Stimulated activated effector memory CD8-positive, alpha-beta T cell treated with anti-CD3 and anti-CD28 coated beads, Interleukin-12 subunit alpha, Interleukin-12 subunit beta, amount 100 ng/mL, for 72 hours (primary cell): ENCODE results near the gene SHROOM3.

Source experiments
- ATAC-seq: fragments of 150-1000 bp; cut with Tn5 transposase; 2 replicates; pipeline ENCODE4 v1.10.0; 2021
- DNase-seq, 2 donors: peaks; one replicate each; pipeline ENCODE4 v3.0.0; 2021 to 2022; ENCODE audit warnings: low spot score in 2 of 2
- H3K27ac Mint-ChIP-seq: one replicate; pipeline ENCODE4 v1.8.0; 2022; ENCODE audit warnings: mild to moderate bottlenecking, mixed read lengths
- H3K36me3 Mint-ChIP-seq: one replicate; pipeline ENCODE4 v1.8.0; 2022; ENCODE audit warnings: mild to moderate bottlenecking, mixed read lengths
- H3K4me1 Mint-ChIP-seq: one replicate; pipeline ENCODE4 v1.8.0; 2022; ENCODE audit warnings: mixed read lengths
- H3K4me3 Mint-ChIP-seq: one replicate; pipeline ENCODE4 v1.8.0; 2022; ENCODE audit warnings: mild to moderate bottlenecking, mixed read lengths
- H3K9me3 Mint-ChIP-seq: one replicate; pipeline ENCODE4 v1.8.0; 2022; ENCODE audit warnings: mixed read lengths

The SHROOM3 gene

DNA sequence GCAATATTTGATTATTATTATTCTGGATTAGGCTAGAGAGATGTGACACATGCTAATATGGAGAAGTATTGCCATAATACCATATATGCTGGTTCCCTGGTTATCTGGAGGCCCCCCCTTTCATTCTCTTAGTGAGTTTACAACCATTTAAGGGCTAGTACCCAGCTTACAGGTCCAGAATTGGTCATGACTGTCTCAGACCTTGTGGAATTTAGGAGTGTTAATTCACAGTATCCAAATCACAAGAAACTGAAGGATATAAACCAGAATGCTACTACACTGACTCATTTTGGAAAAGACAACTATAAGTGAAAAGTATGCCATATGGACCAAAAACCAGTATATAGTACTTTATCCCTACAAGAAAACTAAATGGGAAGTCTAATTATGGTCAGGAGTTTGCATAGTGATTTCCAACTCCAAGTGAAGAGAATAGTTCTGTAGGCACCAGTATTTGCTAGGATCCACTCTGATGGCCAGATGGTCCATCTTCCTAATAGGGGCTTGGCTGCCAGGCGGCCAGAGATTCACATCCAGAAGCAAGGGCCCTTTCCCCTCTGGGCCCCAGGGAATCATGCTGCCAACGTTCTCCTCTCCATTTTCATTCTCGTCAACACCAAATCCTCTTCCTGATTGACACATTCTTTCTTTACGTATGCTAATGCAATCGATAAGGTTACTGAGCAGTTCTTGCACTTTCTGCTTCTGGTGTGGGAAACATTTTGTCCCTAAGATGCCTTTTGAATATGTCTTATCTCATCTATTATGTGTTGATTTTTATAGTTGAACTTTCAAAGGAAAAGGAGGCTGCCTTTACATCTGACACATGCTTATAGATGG lies 123.6 kb downstream of the SHROOM3 start:
- H3K27ac Mint-ChIP-seq: no peak overlapping the region
- peaks cover 5% of the 10 kb centered on the region for H3K4me1 Mint-ChIP-seq
- H3K36me3 Mint-ChIP-seq: no peaks in the 10 kb centered on the region
- no peaks in the 10 kb centered on the region for H3K9me3 Mint-ChIP-seq
- DNase-seq (no peak), ATAC-seq (no peak)
- H3K4me3 Mint-ChIP-seq: no peak overlapping the region

DNA sequence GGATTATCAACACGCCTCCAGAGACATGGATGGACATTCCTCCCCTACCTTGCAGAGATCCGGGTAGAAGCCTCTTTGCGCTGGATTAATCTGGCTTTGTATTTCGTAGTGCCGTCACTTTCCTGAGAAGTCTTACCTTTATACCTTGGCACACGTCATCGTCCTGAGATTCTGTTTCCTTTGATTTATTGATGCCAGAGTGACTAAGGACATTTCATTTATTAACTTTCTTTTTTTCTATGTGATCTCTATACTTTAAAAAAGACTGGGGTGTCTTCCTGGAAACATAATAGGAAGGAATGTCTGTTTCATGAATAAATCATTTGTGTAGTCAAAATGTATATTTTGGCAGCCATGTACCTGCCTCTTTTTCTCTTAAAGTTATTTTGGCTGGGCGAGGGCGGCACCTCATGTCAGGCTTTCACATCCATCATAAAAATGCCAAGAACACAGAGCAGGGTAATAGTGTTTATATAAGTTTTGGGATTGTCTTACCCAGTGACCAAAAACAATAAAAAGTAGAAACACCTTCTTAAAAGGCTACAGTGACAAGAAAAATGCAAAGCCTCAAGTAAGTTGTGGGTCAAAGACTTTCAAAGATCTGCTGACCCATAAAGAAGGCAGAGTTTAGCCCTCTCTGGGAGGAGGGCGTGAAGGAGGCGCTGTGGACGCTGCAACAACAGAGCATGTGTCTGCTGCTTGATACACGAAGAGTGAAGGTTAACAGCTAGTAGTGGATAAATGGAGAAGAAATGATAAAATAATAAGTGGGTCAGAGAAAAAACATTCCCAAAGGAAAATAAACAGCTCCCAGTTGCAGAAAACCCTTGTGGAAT lies 124.4 kb downstream of the SHROOM3 start:
- Mint-ChIP-seq H3K4me1 (peaks cover 8% of the 10 kb centered on the region), H3K36me3 (no peaks in the 10 kb centered on the region), H3K4me3 (no peak overlapping the region), H3K27ac (no peak overlapping the region), H3K9me3 (no peaks in the 10 kb centered on the region)
- DNase-seq (no peak), ATAC-seq (no peak)

DNA sequence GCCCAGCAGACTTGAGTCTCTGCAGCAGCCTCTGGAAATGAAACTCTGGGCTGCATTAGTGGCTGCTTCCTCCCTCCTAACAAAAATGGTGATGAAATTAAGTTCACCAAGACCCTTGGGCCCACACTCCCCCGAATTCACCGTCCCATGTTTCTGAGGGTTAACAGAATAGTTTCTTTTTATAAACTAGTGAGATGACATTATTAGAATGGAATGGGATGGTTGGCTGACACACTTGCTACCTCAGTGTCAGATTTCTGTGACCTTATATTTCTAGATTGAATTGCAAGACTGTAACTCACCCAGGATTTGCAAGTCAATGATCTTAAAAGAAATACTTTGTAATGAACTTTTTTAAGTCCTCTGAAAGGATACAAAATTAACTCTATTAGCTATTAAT lies 127.1 kb downstream of the SHROOM3 start:
- peaks cover 8% of the 10 kb centered on the region for H3K4me1 Mint-ChIP-seq
- H3K36me3 Mint-ChIP-seq: no peaks in the 10 kb centered on the region
- DNase-seq: no peak
- H3K4me3 Mint-ChIP-seq: no peak overlapping the region
- no peak overlapping the region for H3K27ac Mint-ChIP-seq
- ATAC-seq: no peak
- H3K9me3 Mint-ChIP-seq: no peaks in the 10 kb centered on the region

DNA sequence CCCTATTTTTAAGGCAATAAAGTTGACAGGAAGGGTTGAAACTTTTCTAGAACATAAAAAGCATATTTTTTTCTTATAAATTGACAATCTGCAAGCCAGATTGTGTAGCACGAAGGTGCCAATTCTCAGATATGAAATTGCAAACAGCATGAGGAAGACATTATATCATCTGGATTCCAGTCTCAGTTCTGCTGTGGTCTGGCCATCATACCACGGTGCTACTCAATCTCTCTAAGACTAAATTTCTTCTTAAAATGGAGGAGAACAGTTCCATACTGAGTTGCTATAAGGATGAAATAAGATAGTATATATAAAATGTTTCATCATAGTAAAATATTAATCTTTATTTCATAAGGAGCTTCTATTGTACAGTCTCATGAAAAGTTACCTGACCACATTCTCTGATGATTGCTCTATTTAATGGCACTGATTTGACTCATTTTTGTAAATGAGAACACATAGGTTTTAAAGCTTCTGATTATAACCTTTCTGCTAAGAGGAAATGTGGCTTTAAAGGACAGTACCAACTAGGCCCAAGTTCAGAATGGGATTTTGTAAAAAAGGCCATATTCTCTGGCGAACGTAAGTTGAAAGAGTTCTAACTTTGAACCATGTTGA lies 127.9 kb downstream of the SHROOM3 start:
- peaks cover 8% of the 10 kb centered on the region for H3K4me1 Mint-ChIP-seq
- DNase-seq (no peak), ATAC-seq (no peak)
- H3K27ac Mint-ChIP-seq: no peak overlapping the region
- no peak overlapping the region for H3K4me3 Mint-ChIP-seq
- no peaks in the 10 kb centered on the region for H3K9me3 Mint-ChIP-seq
- H3K36me3 Mint-ChIP-seq: no peaks in the 10 kb centered on the region

DNA sequence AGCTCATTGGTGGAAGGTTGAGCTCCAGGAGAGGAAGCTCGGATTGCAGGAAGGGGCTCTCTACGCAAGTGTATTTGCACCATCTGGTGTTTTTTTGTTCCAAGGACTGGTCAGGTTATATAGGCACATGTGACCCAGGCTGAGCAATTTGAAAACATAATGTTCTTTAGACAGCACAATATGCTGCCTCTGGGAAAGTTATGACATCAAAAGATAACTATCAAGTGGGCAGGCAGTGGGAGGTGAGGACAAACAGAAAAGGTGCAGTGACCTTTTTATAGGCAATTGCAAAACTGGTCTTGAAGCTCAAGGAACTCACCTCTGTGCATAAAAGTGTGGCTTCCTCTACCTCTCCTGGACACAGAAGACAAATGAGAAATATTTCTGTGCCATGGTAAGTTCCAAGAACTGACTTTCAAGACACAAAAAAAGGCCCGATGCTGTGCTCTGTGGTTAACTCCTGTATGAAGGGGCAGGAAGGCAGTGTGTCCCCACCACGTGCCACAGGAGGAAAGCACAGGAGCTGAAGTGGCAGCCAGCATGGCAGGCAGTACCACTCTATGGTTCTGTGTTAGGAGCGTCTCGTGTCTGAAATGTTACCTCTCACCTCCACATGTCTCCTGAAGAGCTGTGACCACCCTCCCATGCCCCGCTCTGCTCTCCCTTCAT lies 128.6 kb downstream of the SHROOM3 start:
- peaks cover 8% of the 10 kb centered on the region for H3K4me1 Mint-ChIP-seq
- no peaks in the 10 kb centered on the region for H3K9me3 Mint-ChIP-seq
- H3K27ac Mint-ChIP-seq: no peak overlapping the region
- DNase-seq (no peak), ATAC-seq (no peak)
- no peak overlapping the region for H3K4me3 Mint-ChIP-seq
- H3K36me3 Mint-ChIP-seq: no peaks in the 10 kb centered on the region

DNA sequence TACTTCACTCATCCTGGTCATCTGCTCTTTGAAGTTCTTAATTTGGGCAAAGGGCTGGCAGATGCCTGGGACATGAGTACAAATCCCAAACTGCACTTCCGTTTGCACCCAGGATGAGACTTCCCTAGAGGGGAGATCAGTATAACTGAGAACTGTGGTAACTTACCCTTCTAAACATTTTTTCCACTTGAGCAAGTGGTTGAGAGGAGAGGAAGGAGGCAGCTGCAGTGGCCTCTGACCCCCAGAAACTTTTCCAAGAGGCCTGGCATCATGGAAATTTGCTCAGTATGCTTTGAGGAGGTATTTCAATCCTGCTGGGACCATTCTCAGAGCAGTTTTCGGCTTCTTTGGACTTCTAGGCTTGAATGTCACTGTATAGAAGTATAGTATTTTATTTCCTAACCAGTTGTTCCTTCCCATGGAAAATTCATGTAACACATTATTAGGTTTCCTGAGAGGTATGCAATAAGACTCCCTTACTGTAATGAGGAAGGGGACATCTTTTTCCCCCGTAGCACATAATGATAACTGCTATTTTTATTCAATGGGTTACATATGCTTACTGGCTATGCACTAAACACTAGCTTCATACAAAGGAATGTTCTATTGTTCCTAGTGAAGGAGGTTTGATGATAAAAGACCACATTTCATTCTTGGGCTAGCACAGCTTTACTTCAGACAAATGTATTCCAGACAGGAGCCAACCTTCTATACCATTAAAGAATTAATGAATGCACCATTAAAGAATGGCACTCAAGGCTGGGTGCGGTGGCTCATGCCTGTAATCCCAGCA lies 129.3 kb downstream of the SHROOM3 start:
- Mint-ChIP-seq H3K9me3 (no peaks in the 10 kb centered on the region), H3K4me1 (peaks cover 8% of the 10 kb centered on the region), H3K4me3 (no peak overlapping the region), H3K27ac (no peak overlapping the region), H3K36me3 (no peaks in the 10 kb centered on the region)
- ATAC-seq: no peak
- DNase-seq: no peak

DNA sequence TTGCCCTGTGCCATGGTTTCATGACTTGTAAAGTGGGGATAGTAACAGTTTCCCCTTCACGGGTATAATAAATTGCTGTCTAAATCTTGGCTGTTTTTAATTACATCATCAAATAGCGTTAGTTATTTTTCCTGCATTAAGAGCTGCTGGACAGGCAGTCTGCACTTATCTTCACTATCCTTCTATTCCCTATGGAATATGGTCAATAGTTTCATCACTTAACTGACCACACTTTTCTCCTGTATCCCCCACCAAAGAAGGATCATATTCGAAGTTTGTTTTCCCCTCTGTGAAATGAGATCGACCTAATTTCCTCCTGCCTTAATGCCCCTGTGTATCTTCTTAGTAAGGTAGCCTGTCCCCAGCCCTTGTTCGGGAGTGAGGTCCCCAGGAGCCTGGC lies 133.2 kb downstream of the SHROOM3 start:
- Mint-ChIP-seq H3K27ac (no peak overlapping the region), H3K9me3 (no peaks in the 10 kb centered on the region), H3K36me3 (no peaks in the 10 kb centered on the region), H3K4me3 (no peak overlapping the region), H3K4me1 (peaks cover 6% of the 10 kb centered on the region)
- DNase-seq (no peak), ATAC-seq (no peak)

DNA sequence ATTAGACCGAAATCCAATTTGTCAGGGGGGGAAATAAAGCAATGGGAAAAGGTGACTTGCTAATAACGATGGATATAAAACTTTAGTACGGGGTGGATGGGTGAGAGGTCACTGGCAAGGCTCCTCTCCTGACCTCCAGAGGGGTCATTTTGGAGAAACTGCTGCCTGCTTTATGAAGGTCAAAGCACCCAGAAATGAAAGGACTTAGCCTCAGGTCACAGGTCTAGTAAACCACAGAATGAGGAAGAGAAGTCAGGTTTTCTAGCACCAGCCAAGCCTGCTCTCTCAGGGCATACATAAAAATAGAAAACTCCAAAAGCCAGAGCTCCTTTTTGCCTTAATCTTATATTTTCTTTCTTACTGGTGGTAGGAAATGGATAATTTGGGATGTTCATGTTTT lies 134.2 kb downstream of the SHROOM3 start:
- no peak for DNase-seq
- no peak for ATAC-seq
- Mint-ChIP-seq H3K9me3 (no peaks in the 10 kb centered on the region), H3K27ac (no peak overlapping the region), H3K4me1 (no peaks in the 10 kb centered on the region), H3K36me3 (no peaks in the 10 kb centered on the region), H3K4me3 (no peak overlapping the region)

DNA sequence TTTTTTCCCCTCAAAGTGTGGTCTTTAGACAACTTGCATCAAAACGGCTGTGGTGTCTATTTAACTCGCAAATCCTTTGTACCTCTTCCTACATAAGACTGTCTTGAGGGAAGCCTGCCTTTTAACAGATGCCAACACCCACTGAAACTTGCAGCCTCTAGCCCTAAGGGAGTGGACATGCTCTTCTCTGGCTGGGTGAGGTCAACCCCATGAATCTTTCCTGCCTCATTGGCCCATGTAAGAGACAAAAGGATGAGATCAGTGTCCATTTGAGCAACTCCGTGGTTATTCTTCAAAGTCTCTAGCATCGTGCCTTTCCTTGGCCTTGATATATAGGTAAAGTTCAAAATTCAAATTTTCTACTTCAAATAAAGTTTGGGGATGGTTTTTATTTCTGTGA lies 134.7 kb downstream of the SHROOM3 start:
- Mint-ChIP-seq H3K9me3 (no peaks in the 10 kb centered on the region), H3K36me3 (no peaks in the 10 kb centered on the region), H3K27ac (no peak overlapping the region), H3K4me1 (no peaks in the 10 kb centered on the region), H3K4me3 (no peak overlapping the region)
- ATAC-seq (no peak), DNase-seq (no peak)

DNA sequence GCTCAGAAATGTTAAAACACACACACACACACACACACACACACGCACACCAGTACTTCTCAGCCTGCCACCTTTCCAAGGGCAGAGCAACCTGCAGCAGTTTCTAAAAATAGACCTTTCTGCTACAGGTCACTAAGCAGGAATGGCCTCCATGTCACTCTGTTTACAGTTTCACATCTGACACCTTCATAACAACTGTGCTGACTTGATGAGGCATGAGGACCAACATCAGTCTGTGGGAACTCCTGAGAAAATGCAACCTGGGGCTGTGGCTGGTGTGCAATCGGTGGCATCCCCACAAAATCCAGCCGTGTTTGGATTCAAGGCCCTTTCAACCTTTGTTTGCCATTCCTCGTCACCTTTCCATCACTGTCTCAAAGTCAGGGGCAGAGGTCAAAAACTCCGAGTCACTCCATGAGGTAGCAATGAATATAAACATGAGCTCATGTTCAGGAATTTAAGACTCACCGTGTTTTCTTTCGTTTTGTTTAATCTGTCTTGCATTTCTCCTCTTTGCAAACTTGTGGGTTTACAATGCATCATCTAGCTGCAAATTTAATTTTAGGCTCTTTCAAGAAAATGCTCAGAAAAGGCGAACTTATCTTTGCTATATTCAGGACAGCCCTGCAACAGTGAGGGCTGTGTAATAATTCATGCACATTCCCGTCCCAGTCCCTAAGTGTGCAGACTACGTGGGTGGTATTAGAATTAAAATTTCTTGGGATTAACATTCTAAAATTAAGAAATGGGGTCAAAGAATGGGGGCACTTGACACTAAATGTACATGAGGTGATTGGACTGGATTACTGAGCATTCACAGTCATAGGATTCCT lies 135.3 kb downstream of the SHROOM3 start:
- no peak overlapping the region for H3K27ac Mint-ChIP-seq
- no peak for DNase-seq

DNA sequence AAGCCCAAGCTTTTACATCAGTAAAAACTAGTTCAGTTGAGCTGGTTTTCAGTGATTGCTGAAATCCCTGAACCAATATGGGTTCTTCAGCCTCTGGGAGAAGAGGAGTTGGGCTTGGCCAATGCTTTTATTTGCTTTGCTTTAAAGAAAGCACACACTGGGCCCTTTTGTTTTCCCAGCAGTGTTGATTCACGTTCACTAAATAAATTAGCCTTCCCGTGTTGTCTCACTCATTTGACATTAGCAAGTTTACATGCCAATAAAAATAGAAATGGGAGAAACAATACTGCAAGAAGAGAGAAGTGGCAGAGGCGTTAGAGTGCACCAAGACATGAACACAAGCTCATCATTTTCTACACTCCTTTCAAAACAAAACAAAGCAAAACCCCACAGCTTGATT lies 136.2 kb downstream of the SHROOM3 start:
- Mint-ChIP-seq H3K27ac (no peak overlapping the region), H3K9me3 (no peaks in the 10 kb centered on the region), H3K4me1 (no peaks in the 10 kb centered on the region), H3K36me3 (no peaks in the 10 kb centered on the region), H3K4me3 (no peak overlapping the region)
- DNase-seq: no peak
- no peak for ATAC-seq

More for the DNA sequence above, 135.3 kb downstream of the SHROOM3 start:
- Mint-ChIP-seq H3K9me3 (no peaks in the 10 kb centered on the region), H3K4me3 (no peak overlapping the region), H3K4me1 (no peaks in the 10 kb centered on the region), H3K36me3 (no peaks in the 10 kb centered on the region)
- no peak for ATAC-seq

DNA sequence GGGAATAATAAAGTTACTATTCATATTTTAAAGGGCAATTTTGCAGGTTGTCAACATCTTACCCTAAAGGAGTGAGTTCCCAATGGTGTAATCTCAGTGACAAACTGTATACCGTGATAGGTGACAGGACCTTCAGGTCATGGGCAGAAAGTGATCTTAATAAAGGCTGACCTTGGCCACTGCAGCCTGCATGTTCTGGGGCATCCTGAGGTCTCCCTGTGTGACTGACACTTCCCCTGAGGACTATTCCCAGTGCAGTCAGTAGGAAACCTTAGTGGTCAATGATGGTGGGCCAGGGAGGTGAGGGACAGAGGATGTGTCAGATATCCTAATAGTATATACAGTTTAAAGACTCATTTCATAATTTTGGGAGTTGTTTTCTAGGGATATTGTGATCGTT lies 137.2 kb downstream of the SHROOM3 start:
- H3K4me1 Mint-ChIP-seq: no peaks in the 10 kb centered on the region
- no peak overlapping the region for H3K4me3 Mint-ChIP-seq
- no peaks in the 10 kb centered on the region for H3K36me3 Mint-ChIP-seq
- no peaks in the 10 kb centered on the region for H3K9me3 Mint-ChIP-seq
- H3K27ac Mint-ChIP-seq: no peak overlapping the region
- ATAC-seq (no peak), DNase-seq (no peak)

DNA sequence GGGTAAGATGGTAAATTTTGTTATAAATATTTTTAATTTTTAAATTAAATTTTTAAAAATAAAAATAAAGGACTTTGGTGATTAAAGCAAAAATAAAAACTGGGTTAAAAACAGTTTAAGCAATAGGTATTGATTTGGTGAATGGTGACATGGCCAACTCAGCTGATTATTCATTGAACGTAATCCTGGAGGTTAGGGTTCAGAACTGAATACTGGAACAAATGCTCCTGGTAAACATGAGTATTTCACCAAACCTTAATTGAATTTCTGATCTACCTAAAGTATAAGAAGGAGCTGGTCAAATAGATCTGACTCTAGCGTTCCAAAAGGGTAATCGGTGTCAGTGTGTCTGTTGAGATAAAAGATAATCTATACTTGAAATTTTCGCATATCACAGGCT lies 141.8 kb downstream of the SHROOM3 start:
- no peak overlapping the region for H3K4me3 Mint-ChIP-seq
- no peaks in the 10 kb centered on the region for H3K9me3 Mint-ChIP-seq
- H3K36me3 Mint-ChIP-seq: no peaks in the 10 kb centered on the region
- H3K27ac Mint-ChIP-seq: no peak overlapping the region
- H3K4me1 Mint-ChIP-seq: no peaks in the 10 kb centered on the region
- DNase-seq (no peak), ATAC-seq (no peak)

DNA sequence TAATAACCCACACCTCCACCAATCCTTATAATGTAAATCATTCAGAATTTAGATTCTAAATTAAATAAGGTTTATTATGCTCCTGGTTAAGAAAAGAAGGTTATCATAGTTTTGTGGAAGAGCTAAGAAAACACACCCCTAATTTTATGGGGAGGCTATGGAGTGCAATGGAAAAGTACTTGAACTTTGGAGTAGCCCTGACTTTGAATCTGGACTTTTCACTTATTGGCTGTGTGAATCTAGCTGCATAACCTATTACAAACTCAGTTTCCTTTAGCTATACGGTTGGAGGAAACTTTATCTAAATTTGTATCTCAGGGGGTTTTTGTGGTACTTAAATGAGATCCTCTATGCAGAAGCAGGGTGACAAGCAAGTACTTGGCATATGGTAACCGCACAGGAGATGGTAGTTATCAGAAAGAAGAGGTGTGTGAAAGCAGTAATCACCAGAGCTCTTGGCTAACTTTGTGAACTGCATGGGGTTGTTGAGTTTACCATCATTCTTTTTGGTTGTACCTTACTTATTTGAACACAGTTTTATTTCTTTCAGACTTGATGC lies 143.1 kb downstream of the SHROOM3 start:
- no peak overlapping the region for H3K27ac Mint-ChIP-seq
- no peak overlapping the region for H3K4me3 Mint-ChIP-seq
- no peaks in the 10 kb centered on the region for H3K36me3 Mint-ChIP-seq
- ATAC-seq (no peak), DNase-seq (no peak)
- H3K4me1 Mint-ChIP-seq: no peaks in the 10 kb centered on the region
- no peaks in the 10 kb centered on the region for H3K9me3 Mint-ChIP-seq
